Muscle layer of duodenum (tissue), 2 donors: Measurements from ENCODE around the gene PLCL2.

Source experiments
- H3K27ac ChIP-seq: one replicate; pipeline ENCODE4 v1.7.0; 2013; ENCODE audit warnings: mild to moderate bottlenecking, low read length
- H3K27me3 ChIP-seq: one replicate; pipeline ENCODE4 v1.7.0; 2013; ENCODE audit warnings: low read depth, mild to moderate bottlenecking, control low read depth, low read length
- H3K36me3 ChIP-seq, 2 donors: one replicate each; pipeline ENCODE4 v1.7.0; 2013; ENCODE audit warnings: low read length in 2 of 2, control low read depth in 1 of 2, mild to moderate bottlenecking in 1 of 2; ENCODE audit not compliant: insufficient read depth in 2 of 2, control insufficient read depth in 1 of 2
- H3K4me1 ChIP-seq, 2 donors: one replicate each; pipeline ENCODE4 v1.7.0; 2013; ENCODE audit warnings: low read length in 2 of 2, mild to moderate bottlenecking in 2 of 2, control low read depth in 1 of 2, moderate library complexity in 1 of 2; ENCODE audit not compliant: insufficient read depth in 2 of 2, control insufficient read depth in 1 of 2
- H3K4me3 ChIP-seq, 2 donors: one replicate each; pipeline ENCODE4 v1.7.0; 2013; ENCODE audit warnings: low read length in 2 of 2, low read depth in 1 of 2, mild to moderate bottlenecking in 1 of 2
- H3K9me3 ChIP-seq, 2 donors: one replicate each; pipeline ENCODE4 v1.7.0; 2013; ENCODE audit warnings: low read length in 2 of 2, control low read depth in 1 of 2, mild to moderate bottlenecking in 1 of 2; ENCODE audit not compliant: control insufficient read depth in 1 of 2
- donor health status: healthy.

PLCL2 gene

DNA sequence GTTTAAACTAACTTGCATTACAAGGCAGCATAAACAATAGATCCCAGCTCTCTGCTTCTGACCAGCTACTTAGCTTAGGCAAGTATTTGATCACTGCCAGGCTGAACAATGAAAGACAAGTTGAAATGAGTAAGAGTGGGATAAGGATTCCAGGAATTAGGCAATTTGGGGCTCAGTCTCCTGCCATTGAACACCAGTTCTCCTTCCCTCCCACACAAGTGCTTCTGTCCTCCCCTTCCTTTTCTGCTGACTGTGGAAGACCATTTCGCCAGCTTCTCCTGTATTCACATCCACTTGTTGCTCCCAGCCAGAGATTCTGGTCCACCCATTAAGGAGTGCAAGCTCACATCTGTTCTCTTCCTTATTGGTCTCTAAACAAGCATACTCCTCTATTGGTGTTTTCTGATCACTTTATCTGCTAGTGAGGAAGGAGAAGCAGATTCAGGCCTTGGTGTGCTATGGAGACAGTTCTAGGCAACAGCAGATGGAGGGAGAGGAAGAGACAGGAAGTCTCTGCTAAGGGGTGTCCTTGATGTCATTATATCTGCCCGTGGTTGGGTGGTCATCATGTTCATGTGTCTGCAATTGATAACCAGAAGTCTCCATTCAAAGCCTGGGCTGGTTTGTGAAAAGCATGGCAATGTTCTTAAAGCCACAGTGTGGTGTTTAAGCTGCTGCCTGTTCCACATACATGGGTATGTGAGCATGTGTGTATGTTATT is 121.5 kb downstream of the PLCL2 start:
- Histone ChIP-seq H3K27me3 (no peaks in the 10 kb centered on the region), H3K4me1 (no peaks in the 10 kb centered on the region), H3K36me3 (no peaks in the 10 kb centered on the region), H3K27ac (no peak overlapping the region), H3K4me3 (no peak overlapping the region), H3K9me3 (no peaks in the 10 kb centered on the region)

DNA sequence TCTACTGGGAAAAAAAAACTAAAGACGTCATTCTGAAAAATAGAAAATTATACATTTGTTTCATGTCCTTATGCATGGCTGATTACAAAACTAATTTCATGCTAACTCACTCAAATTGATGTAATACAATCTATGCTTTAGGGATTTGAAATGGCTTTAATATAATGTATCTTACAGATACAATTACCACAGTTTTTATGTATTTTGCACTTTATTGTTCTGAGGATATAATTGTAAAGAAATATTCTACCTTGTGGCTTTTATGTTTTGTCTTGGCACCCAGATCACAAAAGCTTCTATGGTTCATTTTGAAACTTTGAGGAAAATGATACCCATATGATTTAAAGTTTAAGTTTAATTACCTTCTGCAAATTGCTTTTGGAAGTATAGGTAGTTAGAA is 122.5 kb downstream of the PLCL2 start:
- H3K36me3 ChIP-seq = peaks cover 0 to 5% of the 10 kb centered on the region in 2 donors
- H3K27ac ChIP-seq = no peak overlapping the region
- H3K27me3 ChIP-seq = no peaks in the 10 kb centered on the region
- peaks cover 0 to 4% of the 10 kb centered on the region in 2 donors for H3K4me1 ChIP-seq
- H3K4me3 ChIP-seq = no peak overlapping the region
- no peaks in the 10 kb centered on the region for H3K9me3 ChIP-seq

DNA sequence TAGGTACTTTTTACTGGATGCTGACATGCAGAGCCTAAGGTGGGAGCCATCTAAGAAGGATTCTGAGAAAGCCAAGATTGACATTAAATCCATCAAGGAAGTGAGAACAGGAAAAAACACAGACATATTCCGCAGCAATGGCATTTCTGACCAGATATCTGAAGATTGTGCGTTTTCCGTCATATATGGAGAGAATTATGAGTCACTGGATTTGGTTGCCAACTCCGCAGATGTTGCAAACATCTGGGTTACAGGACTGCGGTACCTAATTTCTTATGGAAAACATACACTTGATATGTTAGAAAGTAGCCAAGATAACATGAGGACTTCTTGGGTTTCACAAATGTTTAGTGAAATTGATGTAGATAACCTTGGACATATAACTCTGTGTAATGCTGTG is 125.1 kb downstream of the PLCL2 start:
- H3K4me1 ChIP-seq = peaks cover 0 to 4% of the 10 kb centered on the region in 2 donors
- H3K9me3 ChIP-seq = no peaks in the 10 kb centered on the region
- peaks cover 0 to 5% of the 10 kb centered on the region in 2 donors for H3K36me3 ChIP-seq
- H3K27me3 ChIP-seq = no peaks in the 10 kb centered on the region
- no peak overlapping the region for H3K4me3 ChIP-seq
- H3K27ac ChIP-seq = no peak overlapping the region

GRCh38 chr3:17011728-17012338 is 127.1 kb downstream of the PLCL2 start:
- no peaks in the 10 kb centered on the region for H3K9me3 ChIP-seq

DNA sequence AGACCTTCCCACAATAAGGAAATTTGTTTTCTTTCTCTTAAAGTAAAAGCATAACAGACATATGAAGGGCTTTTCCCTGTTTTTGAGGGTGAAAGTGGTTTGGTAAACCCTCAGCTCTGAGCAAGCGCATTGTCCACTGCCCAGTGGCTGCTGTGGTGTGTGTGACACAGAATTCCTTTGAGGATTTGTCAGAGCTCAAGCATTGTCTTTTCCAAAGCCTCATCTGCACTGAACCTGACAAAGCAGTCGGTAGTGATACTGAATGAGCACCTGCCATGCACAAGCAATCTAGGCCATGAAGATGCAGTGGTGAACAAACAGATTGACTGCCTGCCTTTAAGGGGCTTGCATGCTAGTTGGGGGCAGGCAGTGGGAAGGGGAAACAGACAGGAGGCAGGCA is 128.3 kb downstream of the PLCL2 start:
- H3K27me3 ChIP-seq = no peaks in the 10 kb centered on the region
- H3K27ac ChIP-seq = no peak overlapping the region
- peaks cover 0 to 4% of the 10 kb centered on the region in 2 donors for H3K4me1 ChIP-seq
- no peaks in the 10 kb centered on the region for H3K9me3 ChIP-seq
- peaks cover 0 to 5% of the 10 kb centered on the region in 2 donors for H3K36me3 ChIP-seq
- H3K4me3 ChIP-seq = no peak overlapping the region

More at GRCh38 chr3:17011728-17012338, 127.1 kb downstream of the PLCL2 start:
- Histone ChIP-seq H3K27me3 (no peaks in the 10 kb centered on the region), H3K36me3 (peaks cover 0 to 5% of the 10 kb centered on the region in 2 donors), H3K4me3 (no peak overlapping the region), H3K4me1 (peaks cover 0 to 4% of the 10 kb centered on the region in 2 donors), H3K27ac (no peak overlapping the region)

DNA sequence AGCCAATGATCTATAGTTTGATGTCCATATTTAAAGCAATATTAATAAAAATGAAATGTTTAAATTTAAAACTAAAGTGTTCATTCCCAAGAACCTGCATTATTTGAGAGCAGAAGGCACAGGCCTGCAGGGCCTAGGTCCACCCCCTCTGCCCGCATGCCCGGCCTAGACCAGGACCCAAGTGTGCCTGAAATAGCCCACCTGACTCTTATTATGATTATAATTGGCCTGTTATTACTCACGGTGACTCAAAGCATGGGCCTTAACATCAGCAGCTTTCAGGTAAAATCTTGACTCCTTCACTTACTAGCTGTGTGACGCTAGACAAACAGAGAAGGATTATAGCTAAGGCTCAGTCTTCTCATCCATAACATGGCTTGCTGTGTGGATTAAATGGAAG is 128.8 kb downstream of the PLCL2 start:
- Histone ChIP-seq H3K4me3 (no peak overlapping the region), H3K27me3 (no peaks in the 10 kb centered on the region), H3K36me3 (peaks cover 0 to 5% of the 10 kb centered on the region in 2 donors), H3K4me1 (peaks cover 0 to 4% of the 10 kb centered on the region in 2 donors), H3K9me3 (no peaks in the 10 kb centered on the region), H3K27ac (no peak overlapping the region)

DNA sequence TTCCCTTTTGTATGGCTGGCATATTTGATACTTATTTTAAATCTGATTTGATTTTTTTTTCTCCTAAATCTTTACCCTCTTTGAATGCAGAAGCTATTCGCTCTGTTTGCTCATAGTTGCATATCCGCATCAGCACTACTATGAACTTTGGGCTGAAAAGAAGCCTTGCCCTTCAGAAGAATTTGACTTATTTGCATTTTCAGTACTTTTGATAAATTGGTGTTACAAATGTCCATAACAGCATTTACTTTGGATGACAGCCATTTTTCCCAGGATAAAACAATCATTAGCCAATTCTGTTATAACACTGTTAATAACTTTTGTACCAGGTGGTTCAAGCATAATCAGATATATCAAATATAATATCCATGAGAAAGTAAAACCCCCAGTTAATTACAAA is 129.5 kb downstream of the PLCL2 start:
- Histone ChIP-seq H3K27me3 (no peaks in the 10 kb centered on the region), H3K4me1 (peaks cover 0 to 4% of the 10 kb centered on the region in 2 donors), H3K27ac (no peak overlapping the region), H3K9me3 (no peaks in the 10 kb centered on the region), H3K36me3 (peaks cover 0 to 5% of the 10 kb centered on the region in 2 donors), H3K4me3 (peak overlapping the region in 1 of 2 donors; percentile 4)

DNA sequence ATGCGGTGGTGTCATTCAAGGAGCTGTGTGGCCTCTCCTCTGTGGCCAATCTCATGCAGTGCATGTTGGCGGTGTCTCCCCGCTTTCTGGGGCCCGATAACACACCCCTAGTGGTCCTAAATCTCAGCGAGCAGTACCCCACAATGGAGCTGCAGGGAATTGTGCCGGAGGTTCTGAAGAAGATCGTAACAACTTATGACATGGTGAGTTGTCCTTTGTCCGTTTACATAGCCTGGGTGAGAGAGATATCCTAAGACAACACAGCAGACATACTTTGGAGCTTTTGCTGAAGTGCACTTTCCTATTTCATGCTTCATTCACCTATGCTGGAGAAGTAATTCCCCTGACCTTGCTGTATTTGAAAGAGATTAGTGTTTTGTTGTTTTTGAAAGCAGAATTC is 130.0 kb downstream of the PLCL2 start:
- peaks cover 0 to 4% of the 10 kb centered on the region in 2 donors for H3K4me1 ChIP-seq
- no peak overlapping the region for H3K27ac ChIP-seq
- no peaks in the 10 kb centered on the region for H3K9me3 ChIP-seq
- H3K36me3 ChIP-seq = peaks cover 0 to 5% of the 10 kb centered on the region in 2 donors
- peak overlapping the region in 1 of 2 donors; percentile 4 for H3K4me3 ChIP-seq
- H3K27me3 ChIP-seq = no peaks in the 10 kb centered on the region

- no peaks in the 10 kb centered on the region for H3K9me3 ChIP-seq
- no peaks in the 10 kb centered on the region for H3K4me1 ChIP-seq
- H3K4me3 ChIP-seq = no peak overlapping the region
- no peaks in the 10 kb centered on the region for H3K36me3 ChIP-seq
- H3K27ac ChIP-seq = no peak overlapping the region
- H3K27me3 ChIP-seq = no peaks in the 10 kb centered on the region
Observed at GRCh38 chr3:17021614-17022013, 136.9 kb downstream of the PLCL2 start.

- no peaks in the 10 kb centered on the region for H3K27me3 ChIP-seq
- no peaks in the 10 kb centered on the region for H3K9me3 ChIP-seq
- H3K36me3 ChIP-seq = no peaks in the 10 kb centered on the region
- H3K4me1 ChIP-seq = no peaks in the 10 kb centered on the region
- H3K4me3 ChIP-seq = no peak overlapping the region
- H3K27ac ChIP-seq = no peak overlapping the region
Observed at GRCh38 chr3:17023006-17023664, 138.4 kb downstream of the PLCL2 start.

GRCh38 chr3:17025594-17026139 is 140.9 kb downstream of the PLCL2 start:
- H3K36me3 ChIP-seq = no peaks in the 10 kb centered on the region
- no peaks in the 10 kb centered on the region for H3K27me3 ChIP-seq
- H3K4me1 ChIP-seq = no peaks in the 10 kb centered on the region
- H3K27ac ChIP-seq = no peak overlapping the region
- no peak overlapping the region for H3K4me3 ChIP-seq
- no peaks in the 10 kb centered on the region for H3K9me3 ChIP-seq
